NCI-H1105 (cell line): ENCODE data around the gene MAPK10.
"Not testable (repeated sequence)": the region's sequence is repeated elsewhere in the genome, so short reads cannot be mapped to it uniquely, and the experiment has no call there.

ENCODE experiments used
- DNase-seq: peaks from one replicate; lab custom pipeline; 2025; lab: John Stamatoyannopoulos, UW

The MAPK10 gene

DNA sequence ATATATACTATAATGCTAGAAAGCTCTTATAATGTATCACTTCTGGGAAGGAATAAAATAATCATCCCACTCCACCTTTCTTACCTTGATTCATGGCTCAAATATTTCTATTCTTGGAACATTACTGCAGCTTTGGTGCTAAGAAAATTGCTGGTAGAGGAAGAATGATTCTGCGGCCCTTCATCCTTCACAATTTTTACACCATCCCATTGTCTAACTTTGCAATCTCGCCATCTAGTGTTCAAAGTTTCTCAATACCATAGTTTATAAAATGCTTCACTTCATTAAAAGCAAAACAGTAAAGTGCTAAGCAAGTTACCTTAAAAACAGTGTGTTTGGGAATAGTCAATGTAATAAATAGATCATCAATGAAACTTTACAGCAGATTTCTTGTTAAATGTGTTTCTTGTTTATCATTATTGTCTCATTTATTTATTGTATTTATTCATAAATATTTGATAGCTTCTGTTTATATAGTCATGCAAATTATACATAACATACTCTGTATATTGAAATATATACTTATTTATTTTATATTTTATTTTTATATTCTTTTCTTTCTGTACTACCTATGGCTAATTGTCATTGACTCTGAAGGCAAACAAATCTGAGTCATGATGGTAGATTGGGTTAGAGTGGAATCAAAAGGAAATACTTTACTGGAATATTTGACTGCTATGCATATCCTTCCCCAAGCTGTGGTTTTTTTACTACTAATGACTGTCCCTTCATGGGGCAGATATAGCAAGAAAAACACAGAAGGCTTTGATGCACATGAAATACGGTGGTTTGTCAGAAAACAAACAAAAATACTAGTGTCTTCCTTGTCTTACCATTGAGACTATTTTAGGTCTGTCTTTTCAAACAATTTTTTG is 390.7 kb downstream of the MAPK10 start:
- peak; percentile 18 for DNase-seq

DNA sequence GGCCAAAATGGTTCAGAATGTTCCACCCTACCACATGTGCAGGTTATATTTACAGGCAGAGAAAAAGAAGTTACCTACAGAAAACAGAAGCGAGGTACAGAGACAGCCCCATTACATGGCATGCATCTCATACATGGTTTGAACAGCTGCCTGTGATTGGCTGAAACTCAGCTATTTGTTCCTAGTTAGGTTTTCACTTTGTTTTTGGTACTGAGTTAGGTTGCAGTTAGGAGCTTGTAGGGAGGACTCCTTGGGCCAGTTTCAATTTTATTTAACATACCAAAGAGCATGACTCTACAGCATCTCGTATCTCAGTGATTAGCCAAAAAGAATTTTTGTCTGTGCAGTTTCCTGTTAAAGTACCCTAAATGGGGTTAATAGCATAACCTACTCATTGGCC is 392.0 kb downstream of the MAPK10 start:
- no peak for DNase-seq

DNA sequence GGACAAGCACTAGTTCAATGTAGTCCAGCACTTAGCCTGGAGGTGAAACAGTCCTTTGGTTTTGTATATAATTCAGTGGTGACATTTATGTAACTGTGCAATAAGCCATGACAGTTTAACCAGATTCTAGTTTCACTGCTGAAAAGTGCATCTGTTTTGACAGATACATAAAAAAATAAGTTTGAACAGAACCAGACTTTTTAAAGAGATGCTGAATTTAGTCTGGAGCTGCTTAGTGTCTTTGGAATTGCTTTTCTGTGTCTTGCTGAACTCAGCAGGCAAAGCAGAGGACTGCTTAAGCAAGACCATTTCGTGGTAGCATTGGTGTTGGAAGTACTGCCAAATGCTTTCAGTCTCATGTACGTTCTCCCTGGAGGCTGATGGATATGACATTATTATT is 393.5 kb downstream of the MAPK10 start:
- DNase-seq, result no peak

GRCh38 chr4:85965529-85965928 is 394.3 kb downstream of the MAPK10 start:
- no peak for DNase-seq

GRCh38 chr4:85965017-85965416 is 394.8 kb downstream of the MAPK10 start:
- DNase-seq, result not testable (repeated sequence)

- no peak for DNase-seq
Observed at GRCh38 chr4:85964298-85964697, 395.6 kb downstream of the MAPK10 start.

DNA sequence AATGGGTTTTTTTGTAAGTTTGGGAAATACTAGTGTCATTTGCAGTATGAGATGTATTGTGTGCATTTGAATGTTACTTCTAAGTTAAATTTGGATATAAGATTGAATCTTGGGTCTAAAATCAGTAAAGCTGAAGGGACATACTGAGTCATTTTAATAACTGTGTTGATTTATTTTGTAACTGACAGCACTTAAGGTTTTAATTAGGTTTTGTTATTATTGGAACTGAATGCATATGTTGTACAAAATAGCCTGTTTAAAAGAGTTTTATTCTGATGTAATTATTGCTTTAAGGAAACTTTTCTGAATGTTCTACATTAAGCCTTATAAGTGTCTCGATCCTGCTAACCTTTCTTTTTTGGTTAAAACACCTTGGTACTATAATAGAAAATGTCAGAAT is 396.6 kb downstream of the MAPK10 start:
- DNase-seq, result no peak

DNA sequence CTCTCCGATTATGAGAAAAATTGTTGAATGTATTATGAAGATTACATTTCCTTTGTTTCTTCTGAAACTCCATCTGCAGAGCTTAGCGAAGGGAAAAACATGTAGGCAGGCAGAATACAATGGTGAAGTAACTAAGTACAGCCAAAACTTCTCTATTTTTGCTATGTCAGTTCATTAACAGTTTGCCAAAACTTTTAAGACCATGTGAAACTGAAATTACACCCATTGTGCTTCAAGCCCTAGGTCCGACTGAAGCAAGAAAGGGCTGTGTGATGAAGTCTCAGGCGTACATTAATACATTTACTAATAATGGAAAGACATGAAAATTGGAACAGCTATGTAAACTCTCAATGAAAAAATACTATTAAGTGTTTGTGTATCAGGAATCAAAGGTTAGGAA is 398.0 kb downstream of the MAPK10 start:
- DNase-seq, result no peak

- no peak for DNase-seq
Observed at GRCh38 chr4:85956293-85956945, 403.4 kb downstream of the MAPK10 start.

- DNase-seq, result no peak
Observed at GRCh38 chr4:85955620-85956292, 404.1 kb downstream of the MAPK10 start.

DNA sequence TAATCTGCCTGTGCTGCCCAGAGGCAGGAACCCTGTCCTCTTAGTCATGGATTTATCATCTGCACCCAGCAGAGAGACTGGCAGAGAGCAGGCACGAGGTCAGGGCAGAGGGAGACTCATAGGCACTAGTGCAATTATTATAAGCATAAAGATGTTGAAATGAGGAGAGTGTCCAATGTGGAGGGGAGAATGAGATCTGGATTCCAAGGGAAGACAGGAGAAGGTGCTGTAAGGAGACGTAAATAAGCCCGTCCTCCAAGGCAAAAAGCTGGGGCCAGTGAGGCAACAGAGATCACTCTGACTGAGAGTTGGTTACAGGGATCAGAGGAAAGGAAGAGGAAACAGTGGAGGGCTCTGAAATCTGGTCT is 406.2 kb downstream of the MAPK10 start:
- no peak for DNase-seq

DNA sequence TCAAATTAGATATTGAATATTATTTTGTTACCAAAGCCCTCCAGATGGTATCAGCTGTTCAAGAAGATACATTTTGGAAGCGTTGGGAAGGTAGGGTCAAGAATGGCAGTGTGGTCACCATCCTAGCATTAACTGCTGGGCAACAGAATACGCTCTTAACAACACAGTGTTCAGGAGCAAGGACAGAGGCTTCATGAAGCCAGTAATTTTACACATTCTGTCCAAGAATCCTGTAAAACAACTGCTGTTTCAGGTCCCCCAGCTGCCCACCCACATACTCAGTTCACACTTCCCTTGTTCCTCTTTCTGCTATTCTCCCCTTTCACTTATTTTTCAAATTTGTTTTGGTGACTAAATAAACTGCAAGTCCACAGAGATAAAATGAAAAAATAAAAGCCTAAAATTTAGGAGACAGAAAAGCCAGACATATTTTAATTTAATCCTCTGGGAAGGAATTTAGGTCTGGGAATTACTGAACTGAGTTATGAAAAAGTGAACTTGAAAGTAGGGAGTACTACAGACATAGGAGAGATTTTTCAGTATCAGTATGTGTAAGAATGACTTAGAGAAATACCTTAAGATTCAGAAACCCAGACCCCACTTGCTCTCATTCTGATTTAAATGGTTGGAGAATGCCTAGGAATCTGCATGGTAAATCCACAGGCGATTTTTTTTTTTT is 406.7 kb downstream of the MAPK10 start:
- no peak for DNase-seq

- no peak for DNase-seq
Observed at GRCh38 chr4:85952528-85952927, 407.3 kb downstream of the MAPK10 start.

- no peak for DNase-seq
Observed at GRCh38 chr4:85951099-85951498, 408.8 kb downstream of the MAPK10 start.

DNA sequence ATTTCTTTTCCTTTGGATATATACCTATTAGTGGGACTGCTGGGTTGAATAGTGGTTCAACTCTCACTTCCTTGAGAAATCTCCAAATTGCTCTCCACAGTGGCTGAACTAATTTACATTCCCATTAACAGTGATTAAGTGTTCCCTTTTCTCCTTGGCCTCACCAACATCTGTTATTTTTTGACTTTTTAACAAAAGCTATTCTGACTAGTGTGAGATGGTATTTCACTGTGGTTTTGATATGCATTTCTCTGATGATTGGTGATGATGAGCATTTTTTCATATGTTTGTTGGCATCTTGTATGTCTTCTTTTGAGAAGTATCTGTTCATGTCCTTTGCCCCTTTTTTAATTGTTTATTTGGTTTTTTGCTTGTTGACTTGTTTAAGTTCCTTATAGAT is 413.0 kb downstream of the MAPK10 start:
- no peak for DNase-seq

GRCh38 chr4:85942107-85942506 is 417.7 kb downstream of the MAPK10 start:
- no peak for DNase-seq

DNA sequence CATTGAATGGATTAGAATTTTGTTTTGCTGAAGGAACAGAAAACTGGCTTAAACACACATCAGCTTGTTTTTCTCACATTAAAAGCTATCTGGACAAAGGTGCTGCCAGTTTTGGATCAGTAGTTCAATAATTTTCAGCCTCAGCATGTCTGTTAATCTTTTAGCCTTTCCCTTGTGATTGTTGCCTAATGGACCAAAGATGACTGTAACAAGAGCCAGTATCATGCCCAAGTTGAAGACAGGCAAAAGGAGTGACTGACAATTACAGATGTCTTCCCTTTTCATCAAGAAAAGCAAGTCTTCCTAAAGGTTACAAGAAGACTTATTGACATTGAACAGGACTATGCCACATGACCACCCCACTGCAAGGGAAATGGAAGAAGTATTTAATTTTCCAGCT is 419.7 kb downstream of the MAPK10 start:
- no peak for DNase-seq
